GM23338 (cell line): ENCODE data around the gene SLC13A3. TPM values are rescaled to one million over a fixed set of nuclear protein-coding genes. Genes with fewer than 3 reads are reported as not detected.

Source experiments
- ATAC-seq: fragments of 200-7000 bp; cut with Tn5 transposase; 3 replicates; pipeline ENCODE4 v1.9.1; 2020
- DNase-seq: peaks from one replicate; pipeline ENCODE4 v3.0.0-alpha.2; 2015; ENCODE audit warnings: low spot score
- H2AFZ ChIP-seq: fragments of 200-600 bp; sonication (generic); 2 replicates; pipeline ENCODE4 v1.8.0; 2016; ENCODE audit warnings: antibody characterized with exemption, mild to moderate bottlenecking, moderate library complexity
- H3F3A ChIP-seq: fragments of 200-600 bp; sonication (generic); replicated peaks from 2 replicates; pipeline ENCODE4 v1.8.0; 2017; ENCODE audit warnings: antibody characterized with exemption, mixed run types, low read depth
- H3K27ac ChIP-seq: fragments of 200-600 bp; sonication (generic); 2 replicates; pipeline ENCODE4 v1.6.1; 2016; ENCODE audit warnings: low read depth
- H3K27me3 ChIP-seq: fragments of 200-600 bp; sonication (generic); 2 replicates; pipeline ENCODE4 v1.8.0; 2016; ENCODE audit warnings: mild to moderate bottlenecking, mixed run types, moderate library complexity; ENCODE audit not compliant: insufficient read depth
- H3K36me3 ChIP-seq: fragments of 200-600 bp; sonication (generic); 2 replicates; pipeline ENCODE4 v1.8.0; 2016; ENCODE audit warnings: mild to moderate bottlenecking; ENCODE audit not compliant: insufficient read depth
- H3K4me1 ChIP-seq: fragments of 200-600 bp; sonication (generic); 2 replicates; pipeline ENCODE4 v1.8.0; 2016; ENCODE audit warnings: mild to moderate bottlenecking, moderate library complexity; ENCODE audit not compliant: insufficient read depth
- H3K4me2 ChIP-seq: fragments of 200-600 bp; sonication (generic); 2 replicates; pipeline ENCODE4 v1.7.1; 2017; ENCODE audit warnings: mixed run types
- H3K4me3 ChIP-seq: fragments of 200-600 bp; sonication (generic); 2 replicates; pipeline ENCODE4 v1.6.1; 2016; ENCODE audit warnings: mixed run types
- H3K79me2 ChIP-seq: fragments of 200-600 bp; sonication (generic); replicated peaks from 2 replicates; pipeline ENCODE4 v1.8.0; 2017; ENCODE audit warnings: mild to moderate bottlenecking; ENCODE audit not compliant: insufficient read depth
- H3K9me2 ChIP-seq: fragments of 200-600 bp; sonication (generic); 2 replicates; pipeline ENCODE4 v1.8.0; 2017; ENCODE audit not compliant: insufficient read depth
- H4K20me1 ChIP-seq: fragments of 200-600 bp; sonication (generic); replicated peaks from 2 replicates; pipeline ENCODE4 v1.8.0; 2017; ENCODE audit warnings: mild to moderate bottlenecking; ENCODE audit not compliant: insufficient read depth
- H3K27ac Mint-ChIP-seq: 2 replicates; pipeline ENCODE4 v1.8.0; 2020; ENCODE audit warnings: inconsistent platforms, mild to moderate bottlenecking, moderate library complexity, mixed read lengths
- H3K27me3 Mint-ChIP-seq: 3 replicates; pipeline ENCODE4 v1.8.0; 2022; ENCODE audit warnings: low read depth, mild to moderate bottlenecking, moderate library complexity, mixed read lengths, inconsistent platforms; ENCODE audit not compliant: insufficient read depth, poor library complexity
- H3K36me3 Mint-ChIP-seq: 3 replicates; pipeline ENCODE4 v1.8.0; 2021; ENCODE audit warnings: low read depth, mild to moderate bottlenecking, inconsistent platforms, moderate library complexity, mixed read lengths
- H3K4me1 Mint-ChIP-seq: 3 replicates; pipeline ENCODE4 v1.8.0; 2020; ENCODE audit warnings: mild to moderate bottlenecking, inconsistent platforms, mixed read lengths
- H3K4me3 Mint-ChIP-seq: 3 replicates; pipeline ENCODE4 v1.8.0; 2021; ENCODE audit warnings: moderate library complexity, mild to moderate bottlenecking, inconsistent platforms, mixed read lengths
- H3K9me3 Mint-ChIP-seq: 3 replicates; pipeline ENCODE4 v1.8.0; 2020; ENCODE audit warnings: moderate library complexity, mild to moderate bottlenecking, inconsistent platforms, mixed read lengths
- EZH2 ChIP-seq: fragments of 200-600 bp; sonication (generic); IDR thresholded peaks from one replicate; pipeline ENCODE4 v1.8.0; 2017; ENCODE audit warnings: antibody characterized with exemption, mild to moderate bottlenecking, low read depth; ENCODE audit not compliant: unreplicated experiment
- EZH2phosphoT487 ChIP-seq: fragments of 200-600 bp; sonication (generic); IDR thresholded peaks from one replicate; pipeline ENCODE4 v1.8.1; 2018; ENCODE audit warnings: antibody characterized with exemption; ENCODE audit not compliant: unreplicated experiment
- NANOG ChIP-seq: IDR thresholded peaks from 2 replicates; pipeline ENCODE4 v1.6.1; 2016; ENCODE audit warnings: antibody characterized with exemption, borderline replicate concordance
- POLR2AphosphoS5 ChIP-seq: IDR thresholded peaks from 2 replicates; pipeline ENCODE4 v1.6.1; 2016; ENCODE audit warnings: antibody characterized with exemption, low read depth
- ZNF331 ChIP-seq: fragments of 250-450 bp; sonication (Bioruptor Pico); IDR thresholded peaks from 2 replicates; pipeline ENCODE4 v1.5.0; 2020; ENCODE audit warnings: low read depth, mild to moderate bottlenecking, moderate library complexity
- polyA plus RNA-seq: library from polyadenylated mRNA; unstranded; fragments of >200 nt; fragmentation: Nextera tagmentation; extraction: Ambion mirVana; gene quantifications from 2 replicates; pipeline ENCODE4 v1.2.1, GENCODE V29; 2016
- total RNA-seq: library from RNA; depleted of rRNA; stranded (reverse); fragments of >200 nt; shearing (Covaris generic); gene quantifications from 2 replicates; pipeline ENCODE4 v1.2.3, GENCODE V29; 2014
- TF ChIP-seq, protein P1 (sequence below): IDR thresholded peaks from one replicate; pipeline ENCODE4 v1.6.1; 2018; ENCODE audit warnings: antibody characterized with exemption; ENCODE audit not compliant: unreplicated experiment
- TF ChIP-seq, protein P2 (sequence below): IDR thresholded peaks from 2 replicates; pipeline ENCODE4 v1.6.1; 2016; ENCODE audit warnings: antibody characterized with exemption
- TF ChIP-seq, protein P3 (sequence below), 2 experiments: fragments of 200-600 bp in 1 of 2; sonication (generic) in 1 of 2; conservative IDR thresholded peaks; 2 replicates each; pipeline versions ENCODE4 v1.5.1 to v1.6.1; 2016 to 2017; ENCODE audit warnings: antibody characterized with exemption in 2 of 2, low read depth in 2 of 2, mild to moderate bottlenecking in 2 of 2, moderate library complexity in 1 of 2
- TF ChIP-seq, protein P4 (sequence below): fragments of 250-450 bp; sonication (Bioruptor Pico); IDR thresholded peaks from 2 replicates; pipeline ENCODE4 v1.5.0; 2020; ENCODE audit warnings: mild to moderate bottlenecking, moderate library complexity

The SLC13A3 gene
- total and polyA plus RNA-seq, 2 experiments from 2014 or later = 8.6 to 9.1 TPM

DNA sequence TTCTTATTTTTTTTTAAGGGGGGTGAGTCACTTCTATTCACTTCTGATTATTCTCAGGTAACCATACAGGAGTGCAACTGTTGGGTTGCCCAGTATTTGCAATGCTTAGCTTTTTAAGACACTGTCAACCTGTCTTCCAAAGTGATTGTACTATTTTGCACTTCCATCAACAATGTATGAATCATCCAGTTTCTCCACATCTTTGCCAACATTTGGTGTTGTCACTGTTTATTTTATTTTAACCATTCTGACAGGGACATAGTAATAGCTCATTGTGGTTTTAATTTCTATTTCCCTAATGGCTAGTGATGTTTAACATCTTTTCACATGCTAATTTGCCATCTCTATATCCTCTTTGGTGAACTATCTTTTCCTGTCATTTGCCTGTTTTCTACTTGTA lies 1.4 kb upstream of the SLC13A3 start:
- H3K4me3 Mint-ChIP-seq = no peak overlapping the region
- Histone ChIP-seq H2AFZ (no peak overlapping the region), H3K27me3 (peaks cover 28% of the 10 kb centered on the region), H3K9me2 (no peaks in the 10 kb centered on the region), H4K20me1 (peaks cover 2% of the 10 kb centered on the region; the same call in 1 of the 2 replicates), H3K79me2 (no peaks in the 10 kb centered on the region), H3K4me1 (no peaks in the 10 kb centered on the region), H3F3A (no peaks in the 10 kb centered on the region), H3K27ac (no peak overlapping the region), H3K4me2 (no peak overlapping the region), H3K4me3 (no peak overlapping the region), H3K36me3 (no peaks in the 10 kb centered on the region)
- ATAC-seq = no peak
- H3K9me3 Mint-ChIP-seq = peaks cover 3% of the 10 kb centered on the region; the same call in 1 of the 3 replicates
- TF ChIP-seq, protein P1, sequence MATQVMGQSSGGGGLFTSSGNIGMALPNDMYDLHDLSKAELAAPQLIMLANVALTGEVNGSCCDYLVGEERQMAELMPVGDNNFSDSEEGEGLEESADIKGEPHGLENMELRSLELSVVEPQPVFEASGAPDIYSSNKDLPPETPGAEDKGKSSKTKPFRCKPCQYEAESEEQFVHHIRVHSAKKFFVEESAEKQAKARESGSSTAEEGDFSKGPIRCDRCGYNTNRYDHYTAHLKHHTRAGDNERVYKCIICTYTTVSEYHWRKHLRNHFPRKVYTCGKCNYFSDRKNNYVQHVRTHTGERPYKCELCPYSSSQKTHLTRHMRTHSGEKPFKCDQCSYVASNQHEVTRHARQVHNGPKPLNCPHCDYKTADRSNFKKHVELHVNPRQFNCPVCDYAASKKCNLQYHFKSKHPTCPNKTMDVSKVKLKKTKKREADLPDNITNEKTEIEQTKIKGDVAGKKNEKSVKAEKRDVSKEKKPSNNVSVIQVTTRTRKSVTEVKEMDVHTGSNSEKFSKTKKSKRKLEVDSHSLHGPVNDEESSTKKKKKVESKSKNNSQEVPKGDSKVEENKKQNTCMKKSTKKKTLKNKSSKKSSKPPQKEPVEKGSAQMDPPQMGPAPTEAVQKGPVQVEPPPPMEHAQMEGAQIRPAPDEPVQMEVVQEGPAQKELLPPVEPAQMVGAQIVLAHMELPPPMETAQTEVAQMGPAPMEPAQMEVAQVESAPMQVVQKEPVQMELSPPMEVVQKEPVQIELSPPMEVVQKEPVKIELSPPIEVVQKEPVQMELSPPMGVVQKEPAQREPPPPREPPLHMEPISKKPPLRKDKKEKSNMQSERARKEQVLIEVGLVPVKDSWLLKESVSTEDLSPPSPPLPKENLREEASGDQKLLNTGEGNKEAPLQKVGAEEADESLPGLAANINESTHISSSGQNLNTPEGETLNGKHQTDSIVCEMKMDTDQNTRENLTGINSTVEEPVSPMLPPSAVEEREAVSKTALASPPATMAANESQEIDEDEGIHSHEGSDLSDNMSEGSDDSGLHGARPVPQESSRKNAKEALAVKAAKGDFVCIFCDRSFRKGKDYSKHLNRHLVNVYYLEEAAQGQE = no peak
- TF ChIP-seq, protein P2, sequence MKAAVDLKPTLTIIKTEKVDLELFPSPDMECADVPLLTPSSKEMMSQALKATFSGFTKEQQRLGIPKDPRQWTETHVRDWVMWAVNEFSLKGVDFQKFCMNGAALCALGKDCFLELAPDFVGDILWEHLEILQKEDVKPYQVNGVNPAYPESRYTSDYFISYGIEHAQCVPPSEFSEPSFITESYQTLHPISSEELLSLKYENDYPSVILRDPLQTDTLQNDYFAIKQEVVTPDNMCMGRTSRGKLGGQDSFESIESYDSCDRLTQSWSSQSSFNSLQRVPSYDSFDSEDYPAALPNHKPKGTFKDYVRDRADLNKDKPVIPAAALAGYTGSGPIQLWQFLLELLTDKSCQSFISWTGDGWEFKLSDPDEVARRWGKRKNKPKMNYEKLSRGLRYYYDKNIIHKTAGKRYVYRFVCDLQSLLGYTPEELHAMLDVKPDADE = no peak
- TF ChIP-seq, protein P3, sequence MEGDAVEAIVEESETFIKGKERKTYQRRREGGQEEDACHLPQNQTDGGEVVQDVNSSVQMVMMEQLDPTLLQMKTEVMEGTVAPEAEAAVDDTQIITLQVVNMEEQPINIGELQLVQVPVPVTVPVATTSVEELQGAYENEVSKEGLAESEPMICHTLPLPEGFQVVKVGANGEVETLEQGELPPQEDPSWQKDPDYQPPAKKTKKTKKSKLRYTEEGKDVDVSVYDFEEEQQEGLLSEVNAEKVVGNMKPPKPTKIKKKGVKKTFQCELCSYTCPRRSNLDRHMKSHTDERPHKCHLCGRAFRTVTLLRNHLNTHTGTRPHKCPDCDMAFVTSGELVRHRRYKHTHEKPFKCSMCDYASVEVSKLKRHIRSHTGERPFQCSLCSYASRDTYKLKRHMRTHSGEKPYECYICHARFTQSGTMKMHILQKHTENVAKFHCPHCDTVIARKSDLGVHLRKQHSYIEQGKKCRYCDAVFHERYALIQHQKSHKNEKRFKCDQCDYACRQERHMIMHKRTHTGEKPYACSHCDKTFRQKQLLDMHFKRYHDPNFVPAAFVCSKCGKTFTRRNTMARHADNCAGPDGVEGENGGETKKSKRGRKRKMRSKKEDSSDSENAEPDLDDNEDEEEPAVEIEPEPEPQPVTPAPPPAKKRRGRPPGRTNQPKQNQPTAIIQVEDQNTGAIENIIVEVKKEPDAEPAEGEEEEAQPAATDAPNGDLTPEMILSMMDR (conservative IDR thresholded peaks at IDR 0.05; ENCODE audit: low read depth in 2 of 2) = no peak
- TF ChIP-seq EZH2phosphoT487 (no peak), POLR2AphosphoS5 (no peak), EZH2 (no peak), NANOG (no peak), ZNF331 (CRISPR knock-in tag) (no peak)
- TF ChIP-seq, protein P4, sequence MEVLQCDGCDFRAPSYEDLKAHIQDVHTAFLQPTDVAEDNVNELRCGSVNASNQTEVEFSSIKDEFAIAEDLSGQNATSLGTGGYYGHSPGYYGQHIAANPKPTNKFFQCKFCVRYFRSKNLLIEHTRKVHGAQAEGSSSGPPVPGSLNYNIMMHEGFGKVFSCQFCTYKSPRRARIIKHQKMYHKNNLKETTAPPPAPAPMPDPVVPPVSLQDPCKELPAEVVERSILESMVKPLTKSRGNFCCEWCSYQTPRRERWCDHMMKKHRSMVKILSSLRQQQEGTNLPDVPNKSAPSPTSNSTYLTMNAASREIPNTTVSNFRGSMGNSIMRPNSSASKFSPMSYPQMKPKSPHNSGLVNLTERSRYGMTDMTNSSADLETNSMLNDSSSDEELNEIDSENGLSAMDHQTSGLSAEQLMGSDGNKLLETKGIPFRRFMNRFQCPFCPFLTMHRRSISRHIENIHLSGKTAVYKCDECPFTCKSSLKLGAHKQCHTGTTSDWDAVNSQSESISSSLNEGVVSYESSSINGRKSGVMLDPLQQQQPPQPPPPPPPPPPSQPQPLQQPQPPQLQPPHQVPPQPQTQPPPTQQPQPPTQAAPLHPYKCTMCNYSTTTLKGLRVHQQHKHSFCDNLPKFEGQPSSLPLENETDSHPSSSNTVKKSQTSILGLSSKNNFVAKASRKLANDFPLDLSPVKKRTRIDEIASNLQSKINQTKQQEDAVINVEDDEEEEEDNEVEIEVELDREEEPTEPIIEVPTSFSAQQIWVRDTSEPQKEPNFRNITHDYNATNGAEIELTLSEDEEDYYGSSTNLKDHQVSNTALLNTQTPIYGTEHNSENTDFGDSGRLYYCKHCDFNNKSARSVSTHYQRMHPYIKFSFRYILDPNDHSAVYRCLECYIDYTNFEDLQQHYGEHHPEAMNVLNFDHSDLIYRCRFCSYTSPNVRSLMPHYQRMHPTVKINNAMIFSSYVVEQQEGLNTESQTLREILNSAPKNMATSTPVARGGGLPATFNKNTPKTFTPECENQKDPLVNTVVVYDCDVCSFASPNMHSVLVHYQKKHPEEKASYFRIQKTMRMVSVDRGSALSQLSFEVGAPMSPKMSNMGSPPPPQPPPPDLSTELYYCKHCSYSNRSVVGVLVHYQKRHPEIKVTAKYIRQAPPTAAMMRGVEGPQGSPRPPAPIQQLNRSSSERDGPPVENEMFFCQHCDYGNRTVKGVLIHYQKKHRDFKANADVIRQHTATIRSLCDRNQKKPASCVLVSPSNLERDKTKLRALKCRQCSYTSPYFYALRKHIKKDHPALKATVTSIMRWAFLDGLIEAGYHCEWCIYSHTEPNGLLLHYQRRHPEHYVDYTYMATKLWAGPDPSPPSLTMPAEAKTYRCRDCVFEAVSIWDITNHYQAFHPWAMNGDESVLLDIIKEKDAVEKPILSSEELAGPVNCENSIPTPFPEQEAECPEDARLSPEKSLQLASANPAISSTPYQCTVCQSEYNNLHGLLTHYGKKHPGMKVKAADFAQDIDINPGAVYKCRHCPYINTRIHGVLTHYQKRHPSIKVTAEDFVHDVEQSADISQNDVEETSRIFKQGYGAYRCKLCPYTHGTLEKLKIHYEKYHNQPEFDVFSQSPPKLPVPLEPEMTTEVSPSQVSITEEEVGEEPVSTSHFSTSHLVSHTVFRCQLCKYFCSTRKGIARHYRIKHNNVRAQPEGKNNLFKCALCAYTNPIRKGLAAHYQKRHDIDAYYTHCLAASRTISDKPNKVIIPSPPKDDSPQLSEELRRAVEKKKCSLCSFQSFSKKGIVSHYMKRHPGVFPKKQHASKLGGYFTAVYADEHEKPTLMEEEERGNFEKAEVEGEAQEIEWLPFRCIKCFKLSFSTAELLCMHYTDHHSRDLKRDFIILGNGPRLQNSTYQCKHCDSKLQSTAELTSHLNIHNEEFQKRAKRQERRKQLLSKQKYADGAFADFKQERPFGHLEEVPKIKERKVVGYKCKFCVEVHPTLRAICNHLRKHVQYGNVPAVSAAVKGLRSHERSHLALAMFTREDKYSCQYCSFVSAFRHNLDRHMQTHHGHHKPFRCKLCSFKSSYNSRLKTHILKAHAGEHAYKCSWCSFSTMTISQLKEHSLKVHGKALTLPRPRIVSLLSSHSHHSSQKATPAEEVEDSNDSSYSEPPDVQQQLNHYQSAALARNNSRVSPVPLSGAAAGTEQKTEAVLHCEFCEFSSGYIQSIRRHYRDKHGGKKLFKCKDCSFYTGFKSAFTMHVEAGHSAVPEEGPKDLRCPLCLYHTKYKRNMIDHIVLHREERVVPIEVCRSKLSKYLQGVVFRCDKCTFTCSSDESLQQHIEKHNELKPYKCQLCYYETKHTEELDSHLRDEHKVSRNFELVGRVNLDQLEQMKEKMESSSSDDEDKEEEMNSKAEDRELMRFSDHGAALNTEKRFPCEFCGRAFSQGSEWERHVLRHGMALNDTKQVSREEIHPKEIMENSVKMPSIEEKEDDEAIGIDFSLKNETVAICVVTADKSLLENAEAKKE (CRISPR knock-in tag) = no peak
- no peak overlapping the region for H3K27ac Mint-ChIP-seq
- peaks cover 6% of the 10 kb centered on the region for H3K27me3 Mint-ChIP-seq
- peaks cover 3% of the 10 kb centered on the region for H3K4me1 Mint-ChIP-seq
- no peaks in the 10 kb centered on the region for H3K36me3 Mint-ChIP-seq
- no peak for DNase-seq
